ENCODE results near the gene MBLAC1.

GRCh38 chr7:100081535-100082102, 45.1 kb upstream of the MBLAC1 start, which contains the start of gene ZNF3:
- peak in 1 of 2 donors; percentile 54 for TF ChIP-seq POLR2A (IDR thresholded peaks at IDR 0.05)
- TF ChIP-seq, protein P1, sequence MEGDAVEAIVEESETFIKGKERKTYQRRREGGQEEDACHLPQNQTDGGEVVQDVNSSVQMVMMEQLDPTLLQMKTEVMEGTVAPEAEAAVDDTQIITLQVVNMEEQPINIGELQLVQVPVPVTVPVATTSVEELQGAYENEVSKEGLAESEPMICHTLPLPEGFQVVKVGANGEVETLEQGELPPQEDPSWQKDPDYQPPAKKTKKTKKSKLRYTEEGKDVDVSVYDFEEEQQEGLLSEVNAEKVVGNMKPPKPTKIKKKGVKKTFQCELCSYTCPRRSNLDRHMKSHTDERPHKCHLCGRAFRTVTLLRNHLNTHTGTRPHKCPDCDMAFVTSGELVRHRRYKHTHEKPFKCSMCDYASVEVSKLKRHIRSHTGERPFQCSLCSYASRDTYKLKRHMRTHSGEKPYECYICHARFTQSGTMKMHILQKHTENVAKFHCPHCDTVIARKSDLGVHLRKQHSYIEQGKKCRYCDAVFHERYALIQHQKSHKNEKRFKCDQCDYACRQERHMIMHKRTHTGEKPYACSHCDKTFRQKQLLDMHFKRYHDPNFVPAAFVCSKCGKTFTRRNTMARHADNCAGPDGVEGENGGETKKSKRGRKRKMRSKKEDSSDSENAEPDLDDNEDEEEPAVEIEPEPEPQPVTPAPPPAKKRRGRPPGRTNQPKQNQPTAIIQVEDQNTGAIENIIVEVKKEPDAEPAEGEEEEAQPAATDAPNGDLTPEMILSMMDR (IDR thresholded peaks at IDR 0.05) = peak; percentile 65 to 97 (median 89)
